ENCODE measurements around the gene NUDT1. TPM values are rescaled to one million over a fixed set of nuclear protein-coding genes. Genes with fewer than 3 reads are reported as not detected.

NUDT1 gene
- total and polyA plus RNA-seq, 2 experiments from 2014 or later = 33.0 to 33.8 TPM

DNA sequence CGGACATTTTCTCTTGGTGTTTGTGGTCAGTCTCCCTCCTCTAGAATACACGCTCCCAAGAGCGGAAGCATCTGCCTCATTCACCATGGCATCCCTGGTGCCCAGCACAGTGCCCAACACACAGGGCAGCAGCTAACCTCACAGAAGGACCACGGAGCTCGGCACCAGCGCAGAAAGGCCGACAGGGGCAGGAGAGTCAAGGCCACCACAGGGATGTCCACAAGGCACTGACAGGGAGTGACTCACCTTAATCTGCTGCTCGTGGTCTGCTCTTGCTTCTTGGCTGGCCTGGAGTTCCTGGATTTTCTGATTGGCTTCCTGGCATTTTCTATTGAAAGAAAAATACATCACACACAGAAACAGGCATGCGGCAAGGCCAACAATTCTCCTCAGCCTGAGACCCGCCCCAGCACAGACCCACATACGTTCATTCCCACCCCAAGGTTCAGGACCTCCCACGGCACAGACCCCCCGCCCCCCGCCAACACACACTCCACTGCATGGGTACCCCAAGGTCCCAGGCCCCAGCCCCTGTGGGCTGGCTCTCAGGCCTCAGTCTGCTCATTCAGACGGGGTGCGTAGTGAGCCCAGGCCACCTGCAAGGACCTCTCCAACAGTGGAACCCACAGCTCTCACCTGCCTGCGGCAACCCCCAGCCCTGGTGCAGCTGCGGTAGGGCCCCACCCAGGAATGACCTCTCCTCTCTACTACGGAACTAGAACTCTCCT is 24.1 kb upstream of the NUDT1 start:
- DNase-seq (ENCODE audit: low read depth in 1 of 2, low spot score in 1 of 2) = no peak
- no peaks in the 10 kb centered on the region for H3K9me3 ChIP-seq (ENCODE audit: low read depth)
- no peak overlapping the region for H3K27ac ChIP-seq
- TF ChIP-seq, protein P1, sequence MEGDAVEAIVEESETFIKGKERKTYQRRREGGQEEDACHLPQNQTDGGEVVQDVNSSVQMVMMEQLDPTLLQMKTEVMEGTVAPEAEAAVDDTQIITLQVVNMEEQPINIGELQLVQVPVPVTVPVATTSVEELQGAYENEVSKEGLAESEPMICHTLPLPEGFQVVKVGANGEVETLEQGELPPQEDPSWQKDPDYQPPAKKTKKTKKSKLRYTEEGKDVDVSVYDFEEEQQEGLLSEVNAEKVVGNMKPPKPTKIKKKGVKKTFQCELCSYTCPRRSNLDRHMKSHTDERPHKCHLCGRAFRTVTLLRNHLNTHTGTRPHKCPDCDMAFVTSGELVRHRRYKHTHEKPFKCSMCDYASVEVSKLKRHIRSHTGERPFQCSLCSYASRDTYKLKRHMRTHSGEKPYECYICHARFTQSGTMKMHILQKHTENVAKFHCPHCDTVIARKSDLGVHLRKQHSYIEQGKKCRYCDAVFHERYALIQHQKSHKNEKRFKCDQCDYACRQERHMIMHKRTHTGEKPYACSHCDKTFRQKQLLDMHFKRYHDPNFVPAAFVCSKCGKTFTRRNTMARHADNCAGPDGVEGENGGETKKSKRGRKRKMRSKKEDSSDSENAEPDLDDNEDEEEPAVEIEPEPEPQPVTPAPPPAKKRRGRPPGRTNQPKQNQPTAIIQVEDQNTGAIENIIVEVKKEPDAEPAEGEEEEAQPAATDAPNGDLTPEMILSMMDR (IDR thresholded peaks at IDR 0.05; ENCODE audit: low read depth, low read length) = no peak
- no peaks in the 10 kb centered on the region for H3K4me1 ChIP-seq (ENCODE audit: low read depth)
- H3K27me3 ChIP-seq = no peaks in the 10 kb centered on the region
- H3K36me3 ChIP-seq = peaks cover 8% of the 10 kb centered on the region
- no peak overlapping the region for H3K4me3 ChIP-seq

DNA sequence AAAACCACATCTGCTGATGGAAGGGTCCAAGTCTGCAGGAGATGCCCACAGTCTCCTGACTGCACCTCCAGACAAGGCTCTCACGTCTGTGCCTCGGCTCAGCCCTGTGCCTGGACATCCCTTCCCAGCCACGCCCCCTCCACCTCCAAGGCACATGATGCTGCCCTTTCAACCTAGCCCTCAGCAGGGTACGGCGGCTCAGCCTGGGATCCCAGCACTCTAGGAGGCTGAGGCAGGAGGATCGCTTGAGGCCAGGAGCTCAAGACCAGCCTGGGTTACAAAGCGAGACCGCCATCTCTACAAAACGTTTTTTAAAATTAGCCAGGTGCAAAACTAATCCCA is 23.6 kb upstream of the NUDT1 start:
- H3K36me3 ChIP-seq = peaks cover 8% of the 10 kb centered on the region
- no peaks in the 10 kb centered on the region for H3K27me3 ChIP-seq
- TF ChIP-seq, protein P1 (IDR thresholded peaks at IDR 0.05; ENCODE audit: low read depth, low read length) = no peak
- no peak overlapping the region for H3K27ac ChIP-seq
- no peak overlapping the region for H3K4me3 ChIP-seq
- DNase-seq (ENCODE audit: low read depth in 1 of 2, low spot score in 1 of 2) = no peak
- no peaks in the 10 kb centered on the region for H3K4me1 ChIP-seq (ENCODE audit: low read depth)
- H3K9me3 ChIP-seq (ENCODE audit: low read depth) = no peaks in the 10 kb centered on the region

DNA sequence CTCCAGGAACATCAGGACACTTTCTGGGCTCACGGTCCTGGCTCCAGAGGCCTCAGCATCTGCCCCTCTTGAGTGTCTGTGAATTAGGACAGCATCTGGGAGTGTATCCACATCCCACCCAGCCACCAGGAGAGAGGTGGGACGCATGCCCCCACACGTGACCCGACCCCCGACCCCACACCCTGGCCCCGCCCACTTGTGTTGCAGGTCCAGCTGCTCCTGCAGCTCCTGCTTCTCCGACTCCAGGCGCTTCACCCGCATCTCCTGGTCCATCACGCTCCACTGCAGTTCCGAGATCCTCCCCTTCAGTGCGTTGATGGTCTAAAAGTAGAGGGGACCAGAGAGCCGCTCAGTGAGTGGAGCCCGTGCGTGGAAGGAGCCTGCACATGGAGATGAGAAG is 22.9 kb upstream of the NUDT1 start:
- DNase-seq (ENCODE audit: low read depth in 1 of 2, low spot score in 1 of 2) = no peak
- TF ChIP-seq, protein P1 (IDR thresholded peaks at IDR 0.05; ENCODE audit: low read depth, low read length) = no peak
- no peaks in the 10 kb centered on the region for H3K27me3 ChIP-seq
- H3K36me3 ChIP-seq = peaks cover 10% of the 10 kb centered on the region
- no peaks in the 10 kb centered on the region for H3K9me3 ChIP-seq (ENCODE audit: low read depth)
- H3K27ac ChIP-seq = no peak overlapping the region
- H3K4me3 ChIP-seq = no peak overlapping the region
- H3K4me1 ChIP-seq (ENCODE audit: low read depth) = no peaks in the 10 kb centered on the region

DNA sequence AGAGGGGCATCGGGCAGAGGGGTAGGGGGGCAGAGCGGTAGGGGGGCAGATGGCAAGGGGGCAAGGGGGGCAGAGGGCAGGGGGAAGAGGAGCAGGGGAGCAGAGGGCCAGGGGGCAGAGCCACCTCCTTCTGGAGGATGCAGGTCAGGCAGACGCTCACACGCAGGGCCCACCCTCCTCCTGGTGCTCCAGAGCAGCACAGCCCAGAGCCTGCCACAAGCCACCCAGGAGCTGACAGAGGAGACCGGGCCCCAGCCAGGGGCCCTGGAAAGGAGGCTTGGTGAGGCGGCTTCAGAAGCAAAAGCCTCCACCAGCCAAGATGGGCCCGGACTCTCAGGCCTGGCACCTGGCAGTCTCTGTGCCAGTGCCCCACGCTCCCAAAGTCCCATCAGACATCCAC is 22.4 kb upstream of the NUDT1 start:
- H3K36me3 ChIP-seq = peaks cover 10% of the 10 kb centered on the region
- H3K27ac ChIP-seq = no peak overlapping the region
- H3K27me3 ChIP-seq = no peaks in the 10 kb centered on the region
- no peaks in the 10 kb centered on the region for H3K4me1 ChIP-seq (ENCODE audit: low read depth)
- H3K4me3 ChIP-seq = no peak overlapping the region
- no peak for DNase-seq (ENCODE audit: low read depth in 1 of 2, low spot score in 1 of 2)
- no peaks in the 10 kb centered on the region for H3K9me3 ChIP-seq (ENCODE audit: low read depth)
- TF ChIP-seq, protein P1 (IDR thresholded peaks at IDR 0.05; ENCODE audit: low read depth, low read length) = no peak

DNA sequence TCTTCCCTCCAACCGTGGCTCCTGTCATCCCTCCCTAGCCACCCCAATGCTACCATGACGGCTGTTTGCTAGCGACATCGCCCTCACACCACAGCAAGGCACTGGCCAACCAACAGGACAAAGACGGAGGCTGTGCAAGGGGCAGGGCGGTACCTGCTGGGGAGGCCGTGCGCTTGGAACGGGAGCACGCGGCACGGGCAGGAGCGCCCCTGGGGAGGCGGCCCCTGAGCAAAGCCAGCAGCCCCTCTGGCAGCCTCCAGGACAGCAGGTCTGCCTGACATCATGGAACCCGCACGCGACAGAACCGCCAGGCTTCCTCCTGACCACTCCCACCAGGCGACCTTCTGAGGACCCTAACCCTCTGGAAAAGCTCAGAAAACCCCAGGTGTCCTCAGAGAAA is 22.0 kb upstream of the NUDT1 start:
- no peak for DNase-seq (ENCODE audit: low read depth in 1 of 2, low spot score in 1 of 2)
- no peaks in the 10 kb centered on the region for H3K9me3 ChIP-seq (ENCODE audit: low read depth)
- H3K27me3 ChIP-seq = no peaks in the 10 kb centered on the region
- H3K4me3 ChIP-seq = no peak overlapping the region
- no peak overlapping the region for H3K27ac ChIP-seq
- no peaks in the 10 kb centered on the region for H3K4me1 ChIP-seq (ENCODE audit: low read depth)
- TF ChIP-seq, protein P1 (IDR thresholded peaks at IDR 0.05; ENCODE audit: low read depth, low read length) = no peak
- peaks cover 10% of the 10 kb centered on the region for H3K36me3 ChIP-seq
